Thyroid gland (tissue), 4 donors: ENCODE data around the gene TOM1L1. TPM values are rescaled to one million over a fixed set of nuclear protein-coding genes. Genes with fewer than 3 reads are reported as not detected.
"Not testable (repeated sequence)": the region's sequence is repeated elsewhere in the genome, so short reads cannot be mapped to it uniquely, and the experiment has no call there.

Source experiments
- DNase-seq, 2 donors: peaks; one replicate each; pipeline ENCODE4 v3.0.0-alpha.2; 2019
- H3K27ac ChIP-seq, 3 donors: fragments of 200-600 bp; sonication (generic); 1 replicate in 2 of 3; 2 replicates in 1 of 3; pipeline ENCODE4 v1.5.1; 2016 to 2019; ENCODE audit warnings: mild to moderate bottlenecking in 1 of 3, moderate library complexity in 1 of 3
- H3K27me3 ChIP-seq: fragments of 200-600 bp; sonication (generic); one replicate; pipeline ENCODE4 v1.5.1; 2019
- H3K36me3 ChIP-seq, 2 donors: fragments of 200-600 bp; sonication (generic); one replicate each; pipeline ENCODE4 v1.5.1; 2016 to 2019
- H3K4me1 ChIP-seq, 2 donors: fragments of 200-600 bp; sonication (generic); one replicate each; pipeline ENCODE4 v1.5.1; 2017 to 2019
- H3K4me3 ChIP-seq, 3 donors: fragments of 200-600 bp; sonication (generic); replicated peaks in 1 of 3; 1 replicate in 2 of 3; 2 replicates in 1 of 3; pipeline ENCODE4 v1.5.1; 2016; ENCODE audit warnings: mild to moderate bottlenecking in 1 of 3
- H3K9me3 ChIP-seq: fragments of 200-600 bp; sonication (generic); one replicate; pipeline ENCODE4 v1.5.1; 2017
- POLR2A ChIP-seq, 2 donors: fragments of 450-650 bp; IDR thresholded peaks; one replicate each; pipeline ENCODE4 v1.6.1; 2017; ENCODE audit warnings: antibody characterized with exemption in 2 of 2, mild to moderate bottlenecking in 2 of 2, moderate library complexity in 1 of 2
- WGBS, 2 donors: methylation state at CpG; one replicate each; pipeline ENCODE4 v1.1.5; 2017; 5-methylcytosine and 5-hydroxymethylcytosine counted together
- intact Hi-C: fragments of 100-400 bp; cut with DNase I; formaldehyde crosslinking; loops from one replicate; pipeline ENCODE4 v1.15.1; 2023
- total RNA-seq, 4 donors: library from RNA; depleted of rRNA; stranded (reverse); fragments of >200 nt; gene quantifications; one replicate each; pipeline ENCODE4 v1.2.3, GENCODE V29; 2016
- TF ChIP-seq, protein P1 (sequence below), 6 experiments: fragments of 200-600 bp in 3 of 6; fragments of 450-650 bp in 3 of 6; sonication (generic) in 3 of 6; IDR thresholded peaks; one replicate each; pipeline ENCODE4 v1.5.1; 2016 to 2019; ENCODE audit warnings: antibody characterized with exemption in 6 of 6, mild to moderate bottlenecking in 2 of 6, inconsistent platforms in 1 of 6, moderate library complexity in 1 of 6

The TOM1L1 gene
- total RNA-seq, 4 donors from 2014 or later = 89.6 to 116 (median 109) TPM

GRCh38 chr17:54863176-54863575, 37.5 kb upstream of the TOM1L1 start:
- Histone ChIP-seq H3K4me1 (peaks cover 9 to 24% of the 10 kb centered on the region in 2 donors), H3K4me3 (no peak overlapping the region), H3K27me3 (no peaks in the 10 kb centered on the region), H3K36me3 (no peaks in the 10 kb centered on the region), H3K9me3 (no peaks in the 10 kb centered on the region), H3K27ac (no peak overlapping the region)
- DNase-seq = no peak
- TF ChIP-seq, protein P1, sequence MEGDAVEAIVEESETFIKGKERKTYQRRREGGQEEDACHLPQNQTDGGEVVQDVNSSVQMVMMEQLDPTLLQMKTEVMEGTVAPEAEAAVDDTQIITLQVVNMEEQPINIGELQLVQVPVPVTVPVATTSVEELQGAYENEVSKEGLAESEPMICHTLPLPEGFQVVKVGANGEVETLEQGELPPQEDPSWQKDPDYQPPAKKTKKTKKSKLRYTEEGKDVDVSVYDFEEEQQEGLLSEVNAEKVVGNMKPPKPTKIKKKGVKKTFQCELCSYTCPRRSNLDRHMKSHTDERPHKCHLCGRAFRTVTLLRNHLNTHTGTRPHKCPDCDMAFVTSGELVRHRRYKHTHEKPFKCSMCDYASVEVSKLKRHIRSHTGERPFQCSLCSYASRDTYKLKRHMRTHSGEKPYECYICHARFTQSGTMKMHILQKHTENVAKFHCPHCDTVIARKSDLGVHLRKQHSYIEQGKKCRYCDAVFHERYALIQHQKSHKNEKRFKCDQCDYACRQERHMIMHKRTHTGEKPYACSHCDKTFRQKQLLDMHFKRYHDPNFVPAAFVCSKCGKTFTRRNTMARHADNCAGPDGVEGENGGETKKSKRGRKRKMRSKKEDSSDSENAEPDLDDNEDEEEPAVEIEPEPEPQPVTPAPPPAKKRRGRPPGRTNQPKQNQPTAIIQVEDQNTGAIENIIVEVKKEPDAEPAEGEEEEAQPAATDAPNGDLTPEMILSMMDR (IDR thresholded peaks at IDR 0.05) = no peak
- TF ChIP-seq POLR2A (IDR thresholded peaks at IDR 0.05) = no peak
- intact Hi-C loops = no loop called here
- WGBS, 2 donors = 47 to 48% methylated on average over 2 of the region's 2 CpGs

DNA sequence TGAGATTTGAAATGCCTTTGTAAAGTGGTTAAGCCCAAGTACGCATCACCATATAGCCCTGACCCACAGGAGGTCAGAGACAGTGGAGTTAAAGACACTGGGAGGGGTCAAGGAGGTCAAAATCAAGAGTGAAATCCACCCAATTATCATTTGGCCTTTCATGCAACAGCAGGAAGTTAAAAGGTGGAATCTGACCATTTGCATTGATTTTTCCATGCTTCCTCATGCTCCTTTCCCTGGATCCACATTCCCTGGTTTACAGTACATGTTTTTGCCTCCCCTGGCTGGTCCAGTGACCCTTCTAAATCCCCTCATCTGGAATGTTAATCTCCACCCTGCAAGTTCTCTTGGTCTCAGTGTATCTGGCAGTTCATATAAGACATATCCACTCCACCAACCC, 36.6 kb upstream of the TOM1L1 start:
- H3K27ac ChIP-seq = peak overlapping the region in 1 of 3 donors; percentile 43
- no peaks in the 10 kb centered on the region for H3K9me3 ChIP-seq
- no peaks in the 10 kb centered on the region for H3K36me3 ChIP-seq
- intact Hi-C loops = no loop called here
- TF ChIP-seq, protein P1 (IDR thresholded peaks at IDR 0.05) = no peak
- TF ChIP-seq POLR2A (IDR thresholded peaks at IDR 0.05) = no peak
- no peak overlapping the region for H3K4me3 ChIP-seq
- WGBS, 2 donors = 86 to 100% methylated on average over 1 of the region's 1 CpG
- no peak for DNase-seq
- H3K4me1 ChIP-seq = peaks cover 9 to 24% of the 10 kb centered on the region in 2 donors
- H3K27me3 ChIP-seq = no peaks in the 10 kb centered on the region

DNA sequence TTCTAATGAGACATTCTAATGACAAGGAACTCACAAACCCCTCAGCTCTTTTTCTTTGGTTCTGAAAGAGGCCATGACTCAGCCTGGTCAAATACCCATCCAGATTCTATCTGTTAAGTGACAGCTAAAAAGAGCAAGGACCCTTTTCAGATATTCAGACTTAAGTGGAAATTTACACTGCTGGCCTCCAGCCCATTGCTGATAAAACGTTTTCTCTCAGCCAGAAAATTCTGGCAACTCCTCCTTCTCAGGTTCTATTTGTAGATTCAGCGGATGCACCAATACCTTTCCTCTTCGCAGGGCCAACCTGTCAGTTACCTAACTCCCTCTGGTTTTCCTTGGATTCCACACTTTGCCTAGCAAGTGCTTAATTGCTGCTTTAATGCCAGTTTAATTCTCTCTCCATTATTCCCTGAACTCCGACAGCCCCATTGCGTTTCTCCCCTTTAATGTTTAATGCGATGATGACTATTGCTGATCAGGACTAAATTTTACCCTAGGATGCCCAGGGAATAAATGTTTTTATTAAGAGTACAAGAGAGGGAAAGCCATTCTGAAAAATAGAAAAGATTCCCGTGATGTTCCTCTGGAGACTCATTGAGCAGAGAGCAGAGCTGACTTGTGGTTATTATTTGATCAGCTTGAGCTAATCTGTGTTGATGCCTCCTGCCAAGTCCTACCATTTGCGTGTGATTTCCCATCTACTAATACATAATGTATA, 35.9 kb upstream of the TOM1L1 start:
- intact Hi-C loops = no loop called here
- Histone ChIP-seq H3K36me3 (no peaks in the 10 kb centered on the region), H3K4me1 (peaks cover 9 to 24% of the 10 kb centered on the region in 2 donors), H3K27me3 (no peaks in the 10 kb centered on the region), H3K27ac (peak overlapping the region in 1 of 3 donors; percentile 43), H3K4me3 (no peak overlapping the region), H3K9me3 (no peaks in the 10 kb centered on the region)
- DNase-seq = peak; percentile 55 to 69
- TF ChIP-seq, protein P1 (IDR thresholded peaks at IDR 0.05) = no peak
- no peak for TF ChIP-seq POLR2A (IDR thresholded peaks at IDR 0.05)
- 51 to 52% methylated on average over 8 of the region's 8 CpGs for WGBS, 2 donors

DNA sequence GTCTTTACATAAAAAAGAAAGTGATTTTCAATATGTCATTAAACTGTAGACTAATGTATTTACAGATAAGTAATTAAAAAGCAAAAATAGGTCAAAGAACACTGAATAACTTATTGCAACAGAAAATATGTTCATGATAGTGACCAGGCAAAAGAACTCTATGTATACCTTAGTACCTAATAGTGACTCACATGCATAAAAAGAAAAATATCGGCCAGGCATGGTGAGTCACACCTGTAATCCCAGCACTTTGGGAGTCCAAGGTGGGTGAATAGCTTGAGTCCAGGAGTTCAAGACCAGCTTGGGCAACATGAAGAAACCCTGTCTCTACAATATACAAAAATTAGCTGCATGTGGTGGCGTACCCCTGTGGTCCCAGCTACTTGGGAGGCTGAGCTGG, 33.0 kb upstream of the TOM1L1 start:
- Histone ChIP-seq H3K27ac (no peak overlapping the region), H3K27me3 (no peaks in the 10 kb centered on the region), H3K36me3 (no peaks in the 10 kb centered on the region), H3K9me3 (no peaks in the 10 kb centered on the region), H3K4me3 (no peak overlapping the region), H3K4me1 (peaks cover 9 to 24% of the 10 kb centered on the region in 2 donors)
- DNase-seq = no peak
- no peak for TF ChIP-seq POLR2A (IDR thresholded peaks at IDR 0.05)
- intact Hi-C loops = no loop called here
- whole genome bisulfite sequencing, 2 donors = 97 to 99% methylated on average over 2 of the region's 2 CpGs

DNA sequence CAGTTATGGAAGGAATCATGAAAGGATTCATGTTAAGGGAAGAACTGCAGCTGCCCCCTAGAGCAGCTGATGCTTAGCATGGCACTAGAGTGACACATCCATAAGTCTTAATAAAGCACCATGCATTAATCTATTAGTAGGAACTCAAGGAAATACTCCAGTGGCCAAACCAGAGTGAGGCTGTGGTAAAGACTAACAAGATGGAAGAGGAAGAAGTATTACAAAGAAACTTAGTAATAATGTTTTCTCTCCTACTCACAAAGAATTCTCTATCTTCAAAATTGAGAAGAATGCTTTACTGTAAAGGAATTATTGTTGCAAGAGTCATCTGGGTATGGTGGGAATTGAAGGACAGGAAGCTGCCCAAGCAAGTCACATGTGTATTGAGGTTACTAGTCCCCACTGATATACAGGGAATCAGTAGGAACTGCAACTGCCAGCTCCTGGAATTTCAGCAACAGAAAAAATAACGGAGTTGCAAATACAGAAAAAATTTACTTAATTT, 29.9 kb upstream of the TOM1L1 start:
- H3K4me1 ChIP-seq = no peaks in the 10 kb centered on the region

GRCh38 chr17:54875906-54876305, 24.7 kb upstream of the TOM1L1 start:
- H3K9me3 ChIP-seq, H3K36me3 ChIP-seq, intact Hi-C loops, DNase-seq, H3K27ac ChIP-seq, H3K27me3 ChIP-seq, H3K4me1 ChIP-seq, H3K4me3 ChIP-seq: not testable (repeated sequence)
- WGBS, 2 donors = 91% methylated on average over 2 of the region's 2 CpGs

More for the DNA sequence above, 29.9 kb upstream of the TOM1L1 start:
- H3K36me3 ChIP-seq = no peaks in the 10 kb centered on the region
- no peak for TF ChIP-seq POLR2A (IDR thresholded peaks at IDR 0.05)
- TF ChIP-seq, protein P1 (IDR thresholded peaks at IDR 0.05) = no peak
- no peak overlapping the region for H3K4me3 ChIP-seq
- no peaks in the 10 kb centered on the region for H3K9me3 ChIP-seq
- intact Hi-C loops = no loop called here
- DNase-seq = no peak
- no peak overlapping the region for H3K27ac ChIP-seq
- no peaks in the 10 kb centered on the region for H3K27me3 ChIP-seq
- 86 to 89% methylated on average over 1 of the region's 1 CpG for WGBS, 2 donors
